Stimulated activated CD4-positive, alpha-beta T cell treated with anti-CD3 and anti-CD28 coated beads, Interleukin-1b, Interleukin-23, amount 100 ng/mL, for 24 hours (primary cell): ENCODE results near the gene MAP3K6.
A peak's percentile ranks its signal among the peaks of the same experiment; 100 is the strongest.

Experiments
- DNase-seq, 4 experiments: peaks; one replicate each; pipeline ENCODE4 v3.0.0-alpha.2; 2020; ENCODE audit warnings: low read depth in 4 of 4, low spot score in 1 of 4

The MAP3K6 gene

DNA sequence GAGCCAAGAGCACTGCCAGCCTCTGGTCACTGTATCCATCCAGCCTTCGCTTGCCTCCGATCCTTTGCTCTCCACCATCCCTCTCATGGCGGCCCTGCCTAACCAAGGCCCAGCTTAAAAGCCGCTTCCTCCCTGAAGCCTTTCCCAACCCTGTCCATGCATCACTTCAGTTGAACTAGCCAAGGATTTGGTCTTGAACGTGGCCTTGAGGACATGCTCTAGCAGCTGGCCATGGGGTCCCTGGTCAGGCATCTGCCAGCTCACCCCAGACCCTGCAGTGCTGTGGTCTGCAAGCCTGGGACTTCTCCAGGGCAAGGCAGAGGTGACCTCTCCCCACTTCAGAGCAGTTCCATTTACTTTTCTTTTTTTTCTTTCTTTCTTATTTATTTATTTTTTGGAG lies 30.0 kb downstream of the MAP3K6 start:
- DNase-seq, result no peak

- no peak for DNase-seq
Measured at GRCh38 chr1:27335506-27336422, 31.0 kb downstream of the MAP3K6 start.

GRCh38 chr1:27333717-27334279 lies 33.0 kb downstream of the MAP3K6 start:
- no peak for DNase-seq

DNA sequence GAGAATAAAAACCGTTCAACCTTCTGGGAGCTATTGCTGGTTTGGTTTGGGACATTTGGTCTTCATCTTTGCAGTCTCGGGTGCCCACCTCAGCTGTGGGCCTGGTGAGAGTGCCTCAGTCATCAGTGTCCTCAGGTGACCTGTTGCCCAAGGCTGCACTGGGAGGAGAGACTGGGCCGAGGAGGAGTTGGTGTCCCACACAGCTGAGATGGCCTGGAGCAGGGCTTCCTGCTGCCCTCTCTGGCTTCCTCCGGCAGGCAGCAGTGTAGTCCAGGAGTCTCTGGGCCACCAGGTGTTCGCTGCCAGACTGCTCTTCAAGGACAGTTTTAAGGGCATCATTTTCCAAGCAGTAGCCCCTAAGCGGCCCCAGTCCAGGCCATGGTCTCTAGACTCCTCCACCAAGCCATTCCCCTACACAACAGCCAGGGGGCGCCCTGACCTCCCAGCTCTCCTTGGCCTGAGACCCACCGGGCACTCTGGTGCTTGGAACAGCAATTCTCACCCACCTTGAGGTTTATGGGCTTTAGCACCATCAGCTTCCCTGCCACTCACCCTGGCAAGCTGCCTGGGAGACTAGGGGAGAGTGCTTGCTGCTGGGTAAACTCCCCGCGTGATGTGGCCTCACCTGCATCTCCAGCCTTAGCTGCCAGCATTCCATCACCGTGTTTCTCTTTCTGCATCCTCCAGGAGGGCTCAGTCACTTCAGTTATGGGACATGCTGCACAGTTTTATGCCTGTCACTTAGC lies 34.1 kb downstream of the MAP3K6 start:
- DNase-seq, result peak in 1 of 4 experiments; percentile 37

DNA sequence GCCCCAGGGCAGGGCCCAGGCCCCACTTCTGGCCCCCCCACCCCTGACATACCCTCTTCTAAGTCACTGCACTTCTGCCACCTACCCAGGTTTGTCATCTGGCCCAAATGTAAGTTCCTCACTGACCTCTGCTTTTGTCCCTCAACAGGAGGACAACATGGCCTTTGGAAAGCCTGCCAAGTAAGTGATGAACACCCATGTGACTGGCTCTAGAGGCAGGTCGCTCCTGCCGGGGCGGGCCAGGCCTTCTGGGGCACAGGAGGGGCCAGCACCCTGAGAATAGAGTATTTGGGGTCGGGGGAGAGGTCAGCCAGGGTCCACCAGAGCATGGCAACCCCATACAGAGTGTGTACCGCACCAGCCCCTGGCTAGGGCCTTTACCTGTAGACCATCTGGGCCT lies 34.8 kb downstream of the MAP3K6 start:
- no peak for DNase-seq

DNA sequence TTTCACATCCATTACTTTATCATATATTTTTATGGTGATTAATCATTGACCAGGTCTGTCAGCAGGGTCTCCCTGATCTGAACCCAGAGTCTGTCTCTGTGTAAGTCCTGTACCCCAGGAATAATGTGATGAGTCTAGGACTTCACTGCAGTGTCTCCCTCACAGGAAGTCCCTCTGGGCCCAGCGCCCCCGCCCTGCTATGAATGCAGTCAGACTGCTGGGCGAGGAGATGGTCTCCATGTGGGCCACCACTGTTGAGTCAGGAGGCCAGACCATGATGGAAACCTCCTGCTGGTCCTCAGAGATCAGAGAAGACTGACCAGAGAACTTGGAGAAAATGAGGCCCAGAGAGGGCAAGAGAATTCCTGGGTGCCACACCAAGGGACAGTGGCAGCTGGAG lies 35.3 kb downstream of the MAP3K6 start:
- no peak for DNase-seq

DNA sequence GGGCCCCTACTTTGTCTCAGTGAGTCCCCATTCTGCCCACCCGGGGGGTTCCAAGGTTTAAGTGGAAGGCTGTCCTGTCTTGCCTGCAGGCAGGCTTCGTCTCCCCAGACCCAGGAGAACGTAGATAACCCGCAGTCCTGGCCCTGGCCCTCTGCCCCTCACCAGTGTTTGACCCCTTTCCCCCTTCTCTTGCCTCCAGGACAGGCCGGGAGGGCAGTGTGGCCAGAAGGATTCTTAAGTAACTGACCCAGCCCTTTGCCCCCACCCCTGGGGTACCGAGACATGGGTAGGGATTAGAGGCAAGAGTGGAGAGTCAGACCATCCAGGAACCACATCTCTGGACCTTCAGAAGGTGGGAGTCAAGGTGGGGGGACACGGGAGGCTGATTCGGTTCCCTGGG lies 36.0 kb downstream of the MAP3K6 start:
- DNase-seq, result no peak

GRCh38 chr1:27327964-27328363 lies 38.8 kb downstream of the MAP3K6 start:
- DNase-seq, result no peak

DNA sequence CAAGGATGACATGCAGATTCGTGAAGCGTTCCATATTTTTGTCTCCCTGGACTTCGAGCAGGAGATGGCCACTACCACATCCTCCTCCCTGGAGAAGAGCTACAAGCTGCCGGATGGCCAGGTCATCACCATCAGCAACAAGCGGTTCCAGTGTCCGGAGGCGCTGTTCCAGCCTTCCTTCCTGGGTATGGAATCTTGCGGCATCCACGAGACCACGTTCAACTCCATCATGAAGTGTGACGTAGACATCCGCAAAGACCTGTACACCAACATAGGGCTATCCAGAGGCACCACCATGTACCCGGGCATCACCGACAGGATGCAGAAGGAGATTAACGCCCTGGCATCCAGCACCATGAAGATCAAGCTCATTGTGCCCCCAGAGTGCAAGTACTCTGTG lies 41.5 kb downstream of the MAP3K6 start:
- DNase-seq, result no peak

DNA sequence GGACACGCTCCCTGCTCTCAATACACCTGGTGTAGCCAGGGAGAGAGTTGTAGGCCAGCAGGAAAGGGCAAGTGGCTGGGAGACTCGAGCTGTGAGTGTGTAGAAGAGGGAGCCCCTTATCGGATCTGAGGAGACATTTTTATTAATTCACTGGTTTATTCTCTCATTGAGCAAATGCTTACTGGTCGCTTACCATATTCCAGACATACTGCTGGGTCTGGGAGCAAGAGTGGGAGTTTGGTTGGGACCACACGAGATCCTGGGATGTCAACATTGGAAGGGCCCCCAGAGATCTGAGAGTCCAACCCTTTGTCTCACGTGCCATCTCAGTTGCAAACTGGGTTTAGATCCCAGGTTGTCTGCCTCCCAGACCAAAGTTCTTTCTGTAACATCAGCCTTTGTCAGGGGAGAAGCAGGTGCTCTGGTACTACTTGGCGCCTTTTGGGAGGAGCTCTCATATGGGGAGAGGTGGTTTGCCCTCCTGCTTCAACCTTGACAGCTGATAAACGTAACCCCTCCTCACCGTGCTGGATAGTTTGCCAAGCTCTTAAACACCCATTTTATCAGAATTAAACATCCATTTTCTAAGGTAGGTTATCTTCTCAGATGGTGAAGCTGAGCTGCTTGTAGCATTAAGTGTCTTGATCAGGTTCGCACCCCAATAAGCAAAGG lies 44.1 kb downstream of the MAP3K6 start:
- DNase-seq, result no peak

DNA sequence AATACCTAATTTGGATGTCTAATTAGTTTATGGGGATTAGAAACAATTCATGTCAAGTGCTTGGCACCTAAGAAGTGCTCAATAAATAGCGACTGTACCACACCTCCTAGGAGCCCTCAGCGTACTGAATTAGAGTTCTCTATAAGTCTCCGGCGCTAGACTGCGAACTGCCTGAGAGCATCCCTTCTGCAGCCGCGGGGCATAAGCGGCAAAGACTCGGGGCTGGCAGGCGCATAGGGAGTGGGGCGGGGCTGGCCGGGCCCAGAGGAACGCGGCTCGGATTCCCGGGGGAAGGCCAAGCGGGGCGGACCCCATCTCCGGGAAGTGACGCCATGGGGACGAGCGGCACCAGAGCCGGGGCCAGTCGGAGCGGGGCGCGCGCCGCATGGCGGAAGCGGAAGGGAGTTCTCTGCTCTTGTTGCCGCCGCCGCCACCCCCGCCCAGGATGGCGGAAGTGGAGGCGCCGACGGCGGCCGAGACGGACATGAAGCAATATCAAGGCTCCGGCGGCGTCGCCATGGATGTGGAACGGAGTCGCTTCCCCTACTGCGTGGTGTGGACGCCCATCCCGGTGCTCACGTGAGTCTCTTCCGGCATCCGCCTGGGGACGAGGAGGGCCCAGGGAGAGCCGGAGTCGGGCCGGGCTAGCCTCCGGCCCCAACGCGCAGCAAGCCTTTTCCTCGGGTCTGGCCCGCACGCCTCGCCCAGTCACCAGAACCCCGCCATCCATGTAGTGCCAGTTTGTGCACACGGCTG lies 44.8 kb downstream of the MAP3K6 start, which contains the start of gene TMEM222:
Gene TMEM222, plus strand, starts transcription at position 351 of the 756 bp plus-strand sequence. Its CDS starts 35 bp downstream, at position 386.
- DNase-seq, result peak; percentile 84 to 96 (median 94)

DNA sequence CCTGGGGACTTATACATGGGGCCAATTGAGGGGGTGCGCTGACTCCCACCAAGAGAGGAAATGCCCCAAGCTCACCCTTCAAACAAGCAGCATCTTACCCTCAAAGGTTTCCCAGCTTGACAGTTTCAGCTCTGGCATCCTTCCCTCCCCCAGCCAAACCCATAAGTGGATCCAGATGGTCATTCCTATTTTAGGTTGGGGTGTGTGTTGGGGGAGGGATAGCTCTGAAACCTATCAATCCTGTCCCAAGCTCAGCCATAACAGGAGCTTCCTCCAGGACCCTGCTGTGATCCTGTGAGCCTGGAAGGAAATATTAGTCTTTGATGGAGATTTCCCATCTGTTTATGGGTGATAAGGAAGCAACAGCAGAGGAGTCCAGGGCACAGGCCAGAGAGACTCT lies 48.2 kb downstream of the MAP3K6 start:
- no peak for DNase-seq

DNA sequence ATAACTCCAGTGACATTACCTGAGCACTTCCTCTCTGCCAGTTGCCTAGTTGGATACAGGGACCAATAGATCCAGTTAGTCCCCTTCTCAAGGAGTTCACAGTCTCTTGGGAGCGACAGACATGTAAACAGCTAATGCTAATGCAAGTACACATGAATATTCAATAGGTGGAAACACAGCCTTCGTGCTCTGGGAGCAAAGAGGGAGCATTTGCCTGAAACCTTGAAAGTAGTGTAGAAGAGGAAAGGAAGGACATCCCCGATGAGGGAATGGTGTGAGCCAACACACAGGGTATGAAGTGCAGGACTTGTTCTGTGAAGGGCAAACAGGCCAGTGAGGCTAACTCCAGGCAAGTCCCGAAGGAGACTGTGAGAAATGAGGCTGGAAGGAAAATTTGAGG lies 48.6 kb downstream of the MAP3K6 start:
- DNase-seq, result no peak

GRCh38 chr1:27316860-27317259 lies 49.9 kb downstream of the MAP3K6 start:
- no peak for DNase-seq

DNA sequence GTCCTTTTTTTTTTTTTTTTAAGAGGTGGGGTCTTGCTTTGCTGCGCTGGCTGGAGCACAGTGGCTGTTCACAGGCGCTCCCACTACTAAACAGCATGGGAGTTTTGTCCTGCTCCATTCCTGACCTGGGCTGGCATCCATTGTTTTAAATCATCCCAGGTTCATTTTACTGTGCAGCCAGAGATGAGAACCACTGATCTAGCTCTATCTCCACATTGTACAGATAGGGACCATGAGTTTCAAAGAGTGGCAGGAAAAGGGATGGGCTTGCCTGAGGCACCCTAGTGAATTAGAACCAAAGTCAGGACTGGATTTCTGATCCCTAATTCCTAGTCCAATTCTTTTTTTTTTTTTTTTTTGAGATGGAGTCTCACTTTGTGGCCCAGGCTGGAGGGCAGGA lies 52.0 kb downstream of the MAP3K6 start:
- no peak for DNase-seq

- DNase-seq, result no peak
Measured at GRCh38 chr1:27314169-27314568, 52.6 kb downstream of the MAP3K6 start.

- no peak for DNase-seq
Measured at GRCh38 chr1:27307874-27308598, 58.7 kb downstream of the MAP3K6 start.

- no peak for DNase-seq
Measured at GRCh38 chr1:27306892-27307761, 59.6 kb downstream of the MAP3K6 start.

- DNase-seq, result no peak
Measured at GRCh38 chr1:27306071-27306470, 60.7 kb downstream of the MAP3K6 start.
